GM18868 (cell line): Measurements from ENCODE around the gene MUL1.

Experiments
- ATAC-seq: cut with Tn5 transposase; IDR thresholded peaks from one replicate; pipeline ENCODE4 v1.9.1; 2021; ENCODE audit warnings: mild to moderate bottlenecking, moderate library complexity; ENCODE audit not compliant: unreplicated experiment

MUL1 gene

DNA sequence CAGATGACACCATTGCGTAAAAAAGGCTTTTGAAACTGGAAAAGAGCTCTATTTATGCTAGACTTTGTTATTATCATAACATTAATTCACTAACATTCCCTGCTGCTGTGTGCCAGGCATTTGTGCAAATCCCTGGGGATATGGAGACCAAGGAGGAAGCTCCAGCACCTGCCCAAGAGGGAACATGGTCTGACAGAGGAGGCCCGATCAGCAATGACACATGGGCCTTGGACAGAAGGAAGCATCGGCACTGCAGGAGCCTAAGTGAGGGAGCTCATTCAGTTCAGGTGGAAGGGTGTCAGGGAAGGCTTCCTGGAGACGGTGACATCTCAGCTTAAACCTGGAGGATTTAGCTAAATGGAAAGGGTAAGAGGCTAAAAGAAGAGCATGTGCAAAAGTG is 35.8 kb downstream of the MUL1 start:
- no peak for ATAC-seq

DNA sequence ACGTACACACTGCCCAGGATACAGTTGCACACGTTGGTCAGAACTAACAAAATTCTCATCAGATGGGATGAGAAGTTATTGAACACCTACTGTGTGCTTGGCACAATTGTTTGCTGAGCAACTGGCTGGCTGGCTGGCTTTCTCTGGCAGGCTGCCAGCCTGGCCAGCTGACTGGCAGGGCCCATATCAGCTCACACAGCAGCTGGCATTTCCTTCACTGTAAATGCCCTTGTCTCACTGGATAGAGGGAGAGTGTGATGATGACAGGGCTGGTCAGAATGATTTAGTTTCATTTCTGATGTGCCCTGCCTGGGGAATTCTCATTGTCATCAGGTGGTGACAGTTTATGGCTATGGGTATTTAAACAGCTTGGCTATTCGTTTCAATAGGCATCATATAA is 37.8 kb downstream of the MUL1 start:
- no peak for ATAC-seq

DNA sequence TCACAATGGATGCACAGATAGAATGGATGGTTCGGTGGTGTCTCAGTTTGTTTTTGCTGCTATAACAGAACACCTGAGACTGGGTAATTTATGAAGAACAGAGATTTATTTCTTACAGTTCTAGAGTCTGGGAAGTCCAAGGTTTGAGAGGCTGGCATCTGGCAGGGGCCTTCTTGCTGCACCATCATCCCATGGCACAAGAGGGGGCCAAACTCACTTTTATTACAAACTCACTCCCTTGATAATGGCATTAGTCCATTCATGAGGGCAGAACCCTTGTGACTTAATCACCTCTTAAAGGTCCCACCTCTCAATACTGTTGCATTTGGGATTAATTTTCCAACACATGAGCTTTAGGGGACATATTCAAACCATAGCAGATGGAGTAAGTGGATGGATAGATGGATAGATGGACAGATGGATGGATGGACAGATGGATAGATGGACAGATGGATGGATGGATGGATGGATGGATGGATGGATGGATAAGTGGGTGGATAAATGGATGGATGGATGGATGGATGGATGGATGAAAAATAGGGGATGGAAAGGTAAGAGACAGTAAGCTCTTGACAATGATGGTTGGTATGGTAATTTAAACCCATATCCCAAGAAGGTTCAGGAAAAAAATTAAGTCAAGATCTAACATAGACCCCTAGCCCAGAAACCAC is 38.4 kb downstream of the MUL1 start:
- ATAC-seq, result no peak

DNA sequence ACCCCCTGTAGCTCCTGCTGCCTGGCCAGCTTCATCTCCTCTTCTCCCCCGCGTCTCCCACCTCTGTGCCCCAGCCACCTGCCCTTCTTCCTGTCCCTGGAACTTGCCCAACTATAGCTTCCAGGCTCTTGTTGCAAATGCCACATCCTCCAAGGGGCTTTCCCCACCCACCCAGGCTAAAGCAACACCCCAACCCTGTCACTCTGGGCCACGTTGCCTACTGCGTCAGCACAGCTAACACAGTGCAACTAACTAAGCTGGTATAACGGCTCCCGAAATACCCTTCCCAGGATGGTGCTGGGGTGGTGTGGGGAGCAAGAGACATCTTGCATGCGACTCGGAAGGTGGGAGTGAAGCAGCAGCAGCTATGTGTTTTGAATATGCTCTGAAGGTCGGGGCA is 41.7 kb downstream of the MUL1 start:
- no peak for ATAC-seq

DNA sequence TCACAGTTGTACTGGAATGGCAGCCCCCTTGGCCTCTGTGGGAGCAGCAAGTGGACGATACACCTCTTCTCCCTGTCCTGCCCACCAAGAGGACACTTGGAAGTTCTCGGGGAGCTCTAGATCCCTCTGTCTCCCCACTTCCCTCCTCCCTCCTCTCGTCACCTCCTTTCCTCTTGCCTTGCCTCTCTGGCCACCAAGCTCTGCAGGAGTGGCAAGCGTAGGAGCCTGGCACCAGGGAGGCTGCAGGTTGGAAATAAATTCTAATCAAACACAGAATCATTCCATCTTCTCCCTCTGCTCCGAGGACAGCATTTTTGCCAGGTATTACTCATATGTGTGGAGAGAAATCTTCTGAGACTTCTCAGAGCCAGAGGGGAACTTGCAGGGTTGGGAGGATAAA is 42.8 kb downstream of the MUL1 start:
- ATAC-seq, result no peak

DNA sequence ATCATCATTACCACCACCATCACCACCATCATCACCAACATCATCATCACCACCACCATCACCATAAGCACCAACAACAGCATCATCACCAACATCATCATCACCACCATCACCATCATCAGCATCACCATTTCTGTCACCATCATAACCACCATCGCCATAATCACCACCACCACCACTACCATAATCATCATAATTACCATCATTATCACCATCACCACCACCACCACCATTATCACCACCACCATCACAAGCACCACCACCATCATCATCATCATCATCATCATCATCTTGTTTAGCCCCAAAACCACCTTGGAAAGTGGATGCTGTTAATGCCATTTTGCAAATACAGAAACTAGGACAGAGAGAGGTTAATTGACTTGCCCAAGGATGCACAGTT is 44.4 kb downstream of the MUL1 start:
- no peak for ATAC-seq

DNA sequence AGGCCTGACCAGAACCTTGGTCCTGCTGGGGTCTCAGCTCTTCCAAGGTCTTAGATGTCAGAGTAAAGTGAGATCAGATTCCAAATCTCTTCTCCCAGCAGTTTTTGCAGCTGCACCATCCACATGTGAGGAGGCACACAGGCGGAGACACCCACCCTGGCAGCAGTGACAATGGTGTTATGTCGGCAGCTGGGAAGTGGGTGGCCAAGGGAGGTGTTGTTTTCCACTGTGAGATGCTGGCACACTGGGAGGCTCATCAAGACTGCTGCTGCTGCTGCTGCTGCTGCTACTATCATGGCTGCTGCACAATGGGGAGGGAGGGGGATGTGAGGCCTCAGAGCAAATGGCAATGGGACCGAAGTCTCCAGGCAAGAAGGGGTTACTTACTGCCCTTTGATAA is 45.6 kb downstream of the MUL1 start:
- no peak for ATAC-seq

DNA sequence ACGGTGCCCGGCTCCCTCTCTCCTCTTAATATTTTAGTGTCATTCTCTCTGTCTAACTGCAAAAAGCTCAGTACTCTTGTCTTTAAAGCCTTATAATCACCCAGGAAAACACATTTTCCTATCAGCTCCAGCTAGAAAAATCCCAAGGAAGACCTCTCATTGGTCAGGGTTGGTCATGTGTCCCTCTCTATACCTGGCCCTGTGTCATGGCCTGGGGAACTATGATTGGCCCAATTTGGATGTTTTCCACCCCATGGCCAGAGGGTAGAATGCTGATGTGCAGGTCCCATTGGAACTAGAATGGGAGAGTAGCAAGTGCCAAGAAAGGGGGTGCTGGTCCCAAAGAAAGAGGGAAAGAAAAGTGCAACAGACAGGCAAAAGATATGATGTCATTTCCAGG is 49.2 kb downstream of the MUL1 start:
- no peak for ATAC-seq

DNA sequence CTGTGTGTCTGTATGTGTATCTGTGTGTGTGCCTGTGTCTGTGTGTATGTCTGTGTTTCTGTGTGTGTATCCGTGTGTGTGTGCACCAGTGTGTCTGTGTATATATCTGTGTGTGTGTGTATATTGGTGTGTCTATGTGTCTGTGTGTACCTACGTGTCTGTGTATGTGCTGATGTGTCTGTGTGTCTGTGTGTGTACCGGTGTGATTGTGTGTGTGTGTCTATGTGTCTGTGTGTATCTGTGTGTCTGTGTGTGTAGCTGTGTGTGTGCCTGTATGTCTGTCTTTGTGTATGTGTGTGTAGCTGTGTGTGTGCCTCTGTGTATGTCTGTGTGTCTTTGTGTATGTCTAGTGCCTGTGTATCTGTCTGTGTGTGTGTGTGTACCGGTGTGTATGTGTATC is 53.9 kb downstream of the MUL1 start:
- ATAC-seq, result no peak

DNA sequence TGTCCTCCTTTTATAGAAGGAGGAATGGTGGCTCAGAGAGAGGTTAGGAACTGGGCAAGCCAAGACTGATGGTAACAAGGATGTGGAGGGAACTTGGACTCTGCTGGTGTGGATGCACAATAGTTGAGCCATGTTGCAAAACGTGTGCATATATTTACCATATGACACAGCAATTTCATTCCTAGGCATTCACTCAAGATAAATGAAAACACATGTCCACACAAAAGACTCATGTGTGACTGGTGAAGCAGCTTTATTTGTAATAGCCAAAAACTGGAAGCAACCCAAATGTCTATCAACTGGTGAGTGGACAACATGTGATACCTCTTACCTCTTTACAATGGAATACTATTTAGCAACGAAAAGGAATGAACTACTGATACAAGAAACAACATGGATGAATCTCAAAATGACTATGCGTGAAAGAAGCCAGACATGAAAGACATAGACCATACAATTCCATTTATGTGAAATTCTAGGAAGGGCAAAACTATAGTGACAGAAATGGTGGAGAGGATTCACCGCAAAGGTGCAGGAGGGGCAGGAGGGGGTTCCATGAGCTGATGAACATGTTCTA is 58.1 kb downstream of the MUL1 start:
- ATAC-seq, result no peak
